Measurements from ENCODE around the gene LYSMD1.

GRCh38 chr1:151199873-151200581 lies 34.3 kb upstream of the LYSMD1 start:
- TF ChIP-seq CTCF (IDR thresholded peaks at IDR 0.05) (no peak), POLR2A (IDR thresholded peaks at IDR 0.05) (no peak)
